ENCODE results near the gene ZNF79. TPM values are rescaled to one million over a fixed set of nuclear protein-coding genes. Genes with fewer than 3 reads are reported as not detected.

ZNF79 gene
- total and polyA plus RNA-seq, 2 of the 4 experiments (the other 2 are of a cell fraction) = 5.6 to 15.4 TPM

GRCh38 chr9:127426756-127427155 lies 2.6 kb downstream of the ZNF79 start:
- Histone ChIP-seq H3K9me1 (ENCODE audit: insufficient read depth, low read length) (peaks cover 7% of the 10 kb centered on the region; the same call in 1 of the 2 replicates), H3K18ac (ENCODE audit: low read depth, low read length) (no peak overlapping the region), H3K79me1 (ENCODE audit: low read depth in 1 of 2, low read length in 2 of 2) (peaks cover 41 to 71% of the 10 kb centered on the region in 2 experiments), H3K9ac (ENCODE audit: low read depth, low read length) (no peak overlapping the region), H3K14ac (replicated peaks; ENCODE audit: low read depth, low read length) (no peak overlapping the region), H3K27ac (ENCODE audit: insufficient read depth, low read length) (no peak overlapping the region), H3K9me3 (ENCODE audit: control insufficient read depth, insufficient read depth, low read length) (no peaks in the 10 kb centered on the region), H2BK15ac (ENCODE audit: low read depth, low read length) (no peak overlapping the region), H3K56ac (ENCODE audit: extremely low read depth, insufficient read depth, low read length) (no peak overlapping the region), H2BK5ac (ENCODE audit: low read depth, low read length, poor library complexity, severe bottlenecking) (no peak overlapping the region), H3K23ac (ENCODE audit: low read depth, low read length) (no peak overlapping the region), H2AK5ac (ENCODE audit: low read depth, low read length) (no peak overlapping the region), H3K4ac (ENCODE audit: low read depth, low read length) (no peak overlapping the region), H3K36me3 (ENCODE audit: control insufficient read depth, insufficient read depth, low read length) (peaks cover 10% of the 10 kb centered on the region), H2BK120ac (ENCODE audit: low read depth, low read length) (no peak overlapping the region), H2AFZ (replicated peaks; ENCODE audit: low read length, poor library complexity) (no peak overlapping the region), H3K4me2 (ENCODE audit: low read depth, low read length) (no peak overlapping the region), H3K27me3 (ENCODE audit: control insufficient read depth, insufficient read depth, low read length) (no peaks in the 10 kb centered on the region), H4K5ac (ENCODE audit: low read depth, low read length) (no peak overlapping the region), H4K91ac (ENCODE audit: insufficient read depth, low read depth, low read length) (no peak overlapping the region), H3K4me3 (ENCODE audit: insufficient read depth, low read depth, low read length) (no peak overlapping the region), H3K4me1 (ENCODE audit: control insufficient read depth, insufficient read depth, low read length) (peaks cover 7% of the 10 kb centered on the region), H4K20me1 (ENCODE audit: insufficient read depth, low read length) (peaks cover 13% of the 10 kb centered on the region; the same call in 1 of the 2 replicates), H2BK20ac (ENCODE audit: low read depth, low read length) (no peak overlapping the region), H2AK9ac (replicated peaks; ENCODE audit: low read depth, low read length, poor library complexity) (no peak overlapping the region), H4K8ac (ENCODE audit: low read depth in 2 of 2, low read length in 2 of 2) (no peak overlapping the region)
- dilution Hi-C loops (cut with HindIII; ENCODE audit: low sequenced_read_pairs, unreplicated experiment) (no loop called here), in situ Hi-C loops (cut with MboI; ENCODE audit: low sequenced_read_pairs) (no loop called here), intact Hi-C loops (cut with micrococcal nuclease) (loop anchor here (10.0 kb wide), 1 partner anchor 202 kb away; no protein-coding TSS in a partner anchor)
- ChIA-PET POLR2A (ENCODE audit: unreplicated experiment) (interaction anchor here (0.6 kb wide), 1 partner anchor 240 kb away, joined by 8 read pairs; no protein-coding TSS in a partner anchor), CTCF (no interaction called here)
- no peak for TF ChIP-seq RAD21 (IDR thresholded peaks at IDR 0.05; ENCODE audit: low read length)
- TF ChIP-seq MAFK (IDR thresholded peaks at IDR 0.05; ENCODE audit: low read depth, low read length) = no peak
- no peak for TF ChIP-seq FOS (IDR thresholded peaks at IDR 0.05; ENCODE audit: low read depth, low read length)
- TF ChIP-seq RCOR1 (IDR thresholded peaks at IDR 0.05; ENCODE audit: insufficient replicate concordance, low read length) = no peak
- TF ChIP-seq BHLHE40 (IDR thresholded peaks at IDR 0.05; ENCODE audit: low read depth, low read length) = no peak
- no peak for TF ChIP-seq POLR2A (IDR thresholded peaks at IDR 0.05; ENCODE audit: low read depth, low read length)
- no peak for TF ChIP-seq CTCF (conservative IDR thresholded peaks at IDR 0.05; ENCODE audit: low read depth, low read length)
- TF ChIP-seq ELK1 (IDR thresholded peaks at IDR 0.05; ENCODE audit: borderline replicate concordance, low read depth, low read length) = no peak
- TF ChIP-seq CEBPB (IDR thresholded peaks at IDR 0.05; ENCODE audit: low read depth, low read length) = no peak
- TF ChIP-seq MAZ (IDR thresholded peaks at IDR 0.05; ENCODE audit: borderline replicate concordance, low read depth, low read length) = no peak
- TF ChIP-seq RFX5 (IDR thresholded peaks at IDR 0.05; ENCODE audit: low read depth, low read length) = no peak
- no peak for TF ChIP-seq USF2 (IDR thresholded peaks at IDR 0.05; ENCODE audit: low read depth, low read length)
- TSS peak; percentile 28 for BruUV-seq (replicated peaks)
- no peak for ATAC-seq (ENCODE audit: low read depth)
- no peak for DNase-seq
- WGBS, 2 experiments (ENCODE audit: extremely low coverage in 2 of 2, insufficient read length in 1 of 2) = no CpG with 5 or more reads among the region's 2 CpGs

Data from IMR-90 (cell line).